ENCODE data around the gene CNRIP1. TPM values are rescaled to one million over a fixed set of nuclear protein-coding genes. Genes with fewer than 3 reads are reported as not detected.

Gene CNRIP1
- total and polyA plus RNA-seq, 2 of the 4 experiments (the other 2 are of a cell fraction) = 23.3 to 32.7 TPM

DNA sequence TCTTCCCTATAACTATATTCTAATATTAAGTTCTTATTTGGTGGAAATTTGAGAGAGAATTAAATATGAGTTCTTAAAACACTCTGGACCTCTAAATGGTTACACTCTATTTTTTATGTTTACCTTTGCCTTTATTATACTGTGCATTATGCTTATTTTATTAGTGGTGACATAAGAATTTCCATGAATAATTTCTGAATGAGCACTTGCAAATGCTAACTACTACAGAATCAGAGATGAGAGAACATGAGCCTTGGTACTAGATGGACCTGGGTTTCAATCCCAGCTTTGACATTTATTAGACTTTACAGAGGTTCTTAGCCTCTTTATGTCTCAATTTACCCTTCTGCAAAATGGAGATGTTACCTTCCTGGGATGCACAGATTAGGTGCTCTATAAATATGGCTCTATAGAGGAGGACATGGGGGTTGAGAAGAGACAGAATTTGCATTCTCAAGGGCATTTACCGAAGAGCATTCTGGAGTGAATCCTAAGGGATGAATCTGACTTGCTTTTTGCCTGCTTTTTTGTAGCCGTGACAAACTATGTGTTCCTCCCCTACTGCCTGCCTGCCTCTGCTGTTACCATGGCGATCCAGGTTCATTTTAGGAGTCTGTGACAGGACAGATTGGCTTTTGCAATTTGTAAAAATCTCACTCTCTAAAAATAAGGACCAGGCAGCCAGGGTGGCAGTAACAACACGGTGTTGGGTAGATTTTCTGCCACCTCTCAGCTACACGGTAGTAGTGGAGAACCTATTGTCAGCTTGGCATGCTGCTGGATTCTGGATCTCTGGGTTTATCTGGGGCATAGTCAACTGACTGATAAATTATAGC lies 20.7 kb upstream of the CNRIP1 start (continued):
- TF ChIP-seq POLR2A (IDR thresholded peaks at IDR 0.05; ENCODE audit: low read depth, low read length) = no peak

DNA sequence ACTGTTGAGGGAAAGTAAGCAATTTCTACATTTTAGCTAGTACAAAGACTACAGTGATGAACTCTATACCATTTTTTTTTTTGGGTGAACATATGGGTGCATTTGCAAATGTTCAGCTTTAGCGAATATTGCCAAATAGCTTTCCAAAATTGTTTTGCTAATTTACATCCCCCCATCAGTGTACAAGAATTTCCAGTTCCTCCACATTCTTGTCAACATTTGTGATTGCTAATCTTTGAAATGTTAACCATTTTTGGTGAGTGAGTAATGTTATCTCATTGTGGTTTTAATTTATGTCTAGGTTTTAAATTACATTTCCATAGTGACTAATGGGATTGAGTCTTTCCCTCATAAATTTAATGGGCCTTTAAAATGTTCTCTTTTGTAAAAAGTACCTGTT lies 16.4 kb upstream of the CNRIP1 start:
- POLR2A ChIA-PET (ENCODE audit: unreplicated experiment) = no interaction called here

More for the DNA sequence above, 16.4 kb upstream of the CNRIP1 start:
- CTCF ChIA-PET = no interaction called here
- peak; percentile 83 for DNase-seq
- no peaks in the 10 kb centered on the region for H3K9me3 ChIP-seq (ENCODE audit: control insufficient read depth, insufficient read depth, low read length)
- H3K4me1 ChIP-seq (ENCODE audit: control insufficient read depth, insufficient read depth, low read length) = no peaks in the 10 kb centered on the region
- peak overlapping the region; percentile 89 for H2BK5ac ChIP-seq (ENCODE audit: low read depth, low read length, poor library complexity, severe bottlenecking)
- no peak overlapping the region for H3K4ac ChIP-seq (ENCODE audit: low read depth, low read length)
- H3K27me3 ChIP-seq (ENCODE audit: control insufficient read depth, insufficient read depth, low read length) = no peaks in the 10 kb centered on the region
- peak; percentile 77 for ATAC-seq (ENCODE audit: low read depth)
- no peak overlapping the region for H3K18ac ChIP-seq (ENCODE audit: low read depth, low read length)
- H3K79me1 ChIP-seq (ENCODE audit: low read depth in 1 of 2, low read length in 2 of 2) = no peaks in the 10 kb centered on the region
- no peak overlapping the region for H3K4me3 ChIP-seq (ENCODE audit: insufficient read depth, low read depth, low read length)
- no peak overlapping the region for H2AK5ac ChIP-seq (ENCODE audit: low read depth, low read length)
- no TSS peak for BruUV-seq (replicated peaks)
- H4K5ac ChIP-seq (ENCODE audit: low read depth, low read length) = no peak overlapping the region
- no peak overlapping the region for H2BK120ac ChIP-seq (ENCODE audit: low read depth, low read length)
- no peak overlapping the region for H2BK15ac ChIP-seq (ENCODE audit: low read depth, low read length)
- no peak overlapping the region for H2AK9ac ChIP-seq (replicated peaks; ENCODE audit: low read depth, low read length, poor library complexity)
- intact Hi-C loops (cut with micrococcal nuclease) = no loop called here
- no peak overlapping the region for H3K56ac ChIP-seq (ENCODE audit: extremely low read depth, insufficient read depth, low read length)
- in situ Hi-C loops (cut with MboI; ENCODE audit: low sequenced_read_pairs) = no loop called here
- no CpG with 5 or more reads among the region's 1 CpG for WGBS, 2 experiments (ENCODE audit: extremely low coverage in 2 of 2, insufficient read length in 1 of 2)
- no peak overlapping the region for H3K9ac ChIP-seq (ENCODE audit: low read depth, low read length)
- no peaks in the 10 kb centered on the region for H3K9me1 ChIP-seq (ENCODE audit: insufficient read depth, low read length)
- TF ChIP-seq RCOR1 (IDR thresholded peaks at IDR 0.05; ENCODE audit: insufficient replicate concordance, low read length) (peak; percentile 50), RFX5 (IDR thresholded peaks at IDR 0.05; ENCODE audit: low read depth, low read length) (no peak), POLR2A (IDR thresholded peaks at IDR 0.05; ENCODE audit: low read depth, low read length) (no peak), CEBPB (IDR thresholded peaks at IDR 0.05; ENCODE audit: low read depth, low read length) (peak; percentile 70), CHD1 (IDR thresholded peaks at IDR 0.05; ENCODE audit: low read depth, low read length) (no peak), FOS (IDR thresholded peaks at IDR 0.05; ENCODE audit: low read depth, low read length) (0 out of 2 replicates have a peak, but pooled peaks have one; percentile 22), NFE2L2 (IDR thresholded peaks at IDR 0.05; ENCODE audit: low read depth, low read length) (no peak), MXI1 (IDR thresholded peaks at IDR 0.05; ENCODE audit: borderline replicate concordance, low read depth, low read length) (no peak), BHLHE40 (IDR thresholded peaks at IDR 0.05; ENCODE audit: low read depth, low read length) (no peak), RAD21 (IDR thresholded peaks at IDR 0.05; ENCODE audit: low read length) (no peak)
- no peak overlapping the region for H3K4me2 ChIP-seq (ENCODE audit: low read depth, low read length)
- no peak overlapping the region for H2AFZ ChIP-seq (replicated peaks; ENCODE audit: low read length, poor library complexity)
- H4K91ac ChIP-seq (ENCODE audit: insufficient read depth, low read depth, low read length) = no peak overlapping the region
- dilution Hi-C loops (cut with HindIII; ENCODE audit: low sequenced_read_pairs, unreplicated experiment) = no loop called here
- H3K36me3 ChIP-seq (ENCODE audit: control insufficient read depth, insufficient read depth, low read length) = no peaks in the 10 kb centered on the region
- H4K8ac ChIP-seq (ENCODE audit: low read depth in 2 of 2, low read length in 2 of 2) = no peak overlapping the region
- H3K14ac ChIP-seq (replicated peaks; ENCODE audit: low read depth, low read length) = no peak overlapping the region
- no peaks in the 10 kb centered on the region for H4K20me1 ChIP-seq (ENCODE audit: insufficient read depth, low read length)
- no peak overlapping the region for H2BK20ac ChIP-seq (ENCODE audit: low read depth, low read length)
- no peak overlapping the region for H3K23ac ChIP-seq (ENCODE audit: low read depth, low read length)
- H3K27ac ChIP-seq (ENCODE audit: insufficient read depth, low read length) = no peak overlapping the region
